Activated CD4-positive, alpha-beta T cell treated with anti-CD3 and anti-CD28 coated beads, Interleukin-2, amount 10 ng/mL, durations not matched to agents 24 days and 14 days (primary cell): ENCODE measurements around the gene CENPB. TPM values are rescaled to one million over a fixed set of nuclear protein-coding genes. Genes with fewer than 3 reads are reported as not detected.
A peak's percentile ranks its signal among the peaks of the same experiment; 100 is the strongest.
"Not testable (repeated sequence)": the region's sequence is repeated elsewhere in the genome, so short reads cannot be mapped to it uniquely, and the experiment has no call there.

Experiments used
- DNase-seq: peaks from one replicate; pipeline ENCODE4 v3.0.0; 2022
- H3K27ac Mint-ChIP-seq: one replicate; pipeline ENCODE4 v1.8.0; 2022; ENCODE audit warnings: mild to moderate bottlenecking, mixed read lengths
- H3K27me3 Mint-ChIP-seq: one replicate; pipeline ENCODE4 v1.8.0; 2022; ENCODE audit warnings: mixed read lengths
- H3K36me3 Mint-ChIP-seq: one replicate; pipeline ENCODE4 v1.8.0; 2022; ENCODE audit warnings: low read depth, mild to moderate bottlenecking, mixed read lengths
- H3K4me1 Mint-ChIP-seq: one replicate; pipeline ENCODE4 v1.8.0; 2021; ENCODE audit warnings: mixed read lengths
- H3K4me3 Mint-ChIP-seq: one replicate; pipeline ENCODE4 v1.8.0; 2022; ENCODE audit warnings: mild to moderate bottlenecking, moderate library complexity, mixed read lengths
- H3K9me3 Mint-ChIP-seq: one replicate; pipeline ENCODE4 v1.8.0; 2021; ENCODE audit warnings: mixed read lengths
- intact Hi-C: fragments of 100-400 bp; cut with micrococcal nuclease; formaldehyde crosslinking; loops from one replicate; pipeline ENCODE4 v1.15.1; 2023
- total RNA-seq: library from RNA; stranded (reverse); gene quantifications from 2 replicates; pipeline ENCODE4 v1.2.3, GENCODE V29; 2022

The CENPB gene
- total RNA-seq, 1 donor from 2014 or later, result 74.4 TPM

DNA sequence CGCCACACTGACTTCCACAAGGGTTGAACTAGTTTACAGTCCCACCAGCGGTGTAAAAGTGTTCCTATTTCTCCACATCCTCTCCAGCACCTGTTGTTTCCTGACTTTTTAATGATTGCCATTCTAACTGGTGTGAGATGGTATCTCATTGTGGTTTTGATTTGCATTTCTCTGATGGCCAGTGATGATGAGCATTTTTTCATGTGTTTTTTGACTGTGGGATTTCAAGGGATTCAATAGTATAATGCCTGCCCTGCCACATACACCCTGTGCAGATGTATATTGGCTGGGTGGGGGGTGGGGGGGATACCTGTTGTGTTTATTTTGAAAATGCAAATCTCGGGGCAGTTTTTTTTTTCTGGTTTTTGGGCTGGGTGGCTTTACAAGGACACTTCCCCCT lies 7.6 kb upstream of the CENPB start:
- H3K27me3 Mint-ChIP-seq, H3K9me3 Mint-ChIP-seq, H3K4me3 Mint-ChIP-seq, DNase-seq, H3K27ac Mint-ChIP-seq, intact Hi-C loops: not testable (repeated sequence)
- H3K36me3 Mint-ChIP-seq, result peaks cover 14% of the 10 kb centered on the region
- H3K4me1 Mint-ChIP-seq, result peaks cover 30% of the 10 kb centered on the region

DNA sequence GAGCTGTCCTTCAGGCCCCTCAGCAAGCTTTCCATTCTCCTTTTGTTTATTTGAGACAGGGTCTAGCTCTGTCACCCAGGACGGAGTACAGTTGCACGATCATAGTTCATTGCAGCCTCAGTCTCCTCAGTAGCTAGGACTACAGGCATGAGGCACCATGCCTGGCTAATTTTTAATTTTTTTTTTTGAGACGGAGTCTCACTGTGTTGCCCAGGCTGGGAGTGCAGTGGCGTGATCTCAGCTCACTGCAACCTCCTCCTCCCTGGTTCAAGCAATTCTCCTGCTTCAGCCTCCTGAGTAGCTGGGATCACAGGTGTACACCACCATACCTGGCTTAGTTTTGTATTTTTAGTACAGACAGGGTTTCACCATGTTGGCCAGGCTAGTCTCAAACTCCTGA lies 2.7 kb upstream of the CENPB start:
- H3K4me3 Mint-ChIP-seq, intact Hi-C loops: not testable (repeated sequence)

DNA sequence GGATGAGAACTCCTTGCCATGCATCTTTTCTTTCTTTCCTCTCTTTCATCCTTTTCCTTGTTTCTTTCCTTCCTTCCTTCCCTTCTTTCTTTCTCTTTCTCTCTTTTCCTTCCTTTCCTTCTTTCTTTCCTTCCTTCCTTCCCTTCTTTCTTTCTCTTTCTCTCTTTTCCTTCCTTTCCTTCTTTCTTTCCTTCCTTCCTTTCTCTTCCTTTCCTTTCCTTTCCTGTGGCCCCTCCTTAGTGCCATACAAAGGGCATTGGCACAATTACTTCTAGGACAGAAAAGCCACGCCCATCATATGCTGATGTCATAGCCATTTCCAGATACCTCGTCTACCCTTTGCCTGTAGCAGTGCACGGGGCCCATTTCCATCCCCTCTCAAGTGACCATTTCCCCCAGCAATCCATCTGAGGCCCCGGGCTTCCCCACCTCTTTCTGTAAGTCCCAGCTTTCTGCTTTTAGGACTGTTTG lies 2.2 kb upstream of the CENPB start:
- DNase-seq, result no peak
- H3K27ac Mint-ChIP-seq, result peak overlapping the region; percentile 58
- H3K27me3 Mint-ChIP-seq, result no peaks in the 10 kb centered on the region
- intact Hi-C loops, result no loop called here
- H3K36me3 Mint-ChIP-seq, result peaks cover 9% of the 10 kb centered on the region
- H3K9me3 Mint-ChIP-seq, result no peaks in the 10 kb centered on the region
- H3K4me3 Mint-ChIP-seq, result no peak overlapping the region
- H3K4me1 Mint-ChIP-seq, result peaks cover 23% of the 10 kb centered on the region

More for the DNA sequence above, 2.7 kb upstream of the CENPB start:
- not testable (repeated sequence) for H3K9me3 Mint-ChIP-seq, H3K36me3 Mint-ChIP-seq, DNase-seq, H3K27ac Mint-ChIP-seq, H3K27me3 Mint-ChIP-seq
- peaks cover 23% of the 10 kb centered on the region for H3K4me1 Mint-ChIP-seq

DNA sequence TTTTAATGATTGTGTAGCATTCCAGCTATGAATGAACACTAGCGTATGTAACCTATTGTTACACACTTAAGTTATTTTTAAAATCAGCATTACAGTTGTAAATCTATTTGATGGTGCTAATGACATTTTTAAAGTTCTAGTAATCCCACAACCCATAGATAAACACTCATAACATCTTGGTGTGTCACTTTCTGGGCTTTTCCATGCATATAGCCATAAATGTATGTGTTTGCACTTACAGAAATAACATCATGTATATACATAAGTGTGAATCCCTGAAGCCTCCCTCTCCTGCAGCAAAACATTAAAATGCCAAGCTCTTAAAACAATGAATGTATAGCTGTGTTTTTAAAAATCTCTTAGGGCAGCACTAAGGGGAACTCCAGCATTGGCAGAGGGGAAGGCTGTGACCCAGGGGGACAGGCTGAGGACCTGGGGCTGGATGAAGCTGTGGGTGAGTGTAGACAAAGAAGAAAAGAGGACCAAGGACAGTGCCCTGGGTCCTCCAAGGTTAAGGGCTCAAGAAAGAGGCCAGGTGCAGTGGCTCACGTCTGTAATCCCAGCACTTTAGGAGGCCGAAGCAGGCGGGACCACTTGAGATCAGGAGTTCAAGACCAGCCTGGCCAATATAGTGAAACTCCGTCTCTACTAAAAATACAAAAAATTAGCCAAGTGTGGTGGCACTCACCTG lies 929 bp upstream of the CENPB start:
- peak overlapping the region; percentile 74 for H3K4me3 Mint-ChIP-seq
- intact Hi-C loops, result loop anchor here (1.0 to 2.0 kb wide), 3 partner anchors 8 to 101 kb away; partner anchors contain the start of gene PANK2
- peak overlapping the region; percentile 45 for H3K27ac Mint-ChIP-seq
- no peak for DNase-seq
- H3K27me3 Mint-ChIP-seq, result no peaks in the 10 kb centered on the region
- H3K36me3 Mint-ChIP-seq, result peaks cover 16% of the 10 kb centered on the region
- no peaks in the 10 kb centered on the region for H3K9me3 Mint-ChIP-seq
- H3K4me1 Mint-ChIP-seq, result peaks cover 32% of the 10 kb centered on the region

DNA sequence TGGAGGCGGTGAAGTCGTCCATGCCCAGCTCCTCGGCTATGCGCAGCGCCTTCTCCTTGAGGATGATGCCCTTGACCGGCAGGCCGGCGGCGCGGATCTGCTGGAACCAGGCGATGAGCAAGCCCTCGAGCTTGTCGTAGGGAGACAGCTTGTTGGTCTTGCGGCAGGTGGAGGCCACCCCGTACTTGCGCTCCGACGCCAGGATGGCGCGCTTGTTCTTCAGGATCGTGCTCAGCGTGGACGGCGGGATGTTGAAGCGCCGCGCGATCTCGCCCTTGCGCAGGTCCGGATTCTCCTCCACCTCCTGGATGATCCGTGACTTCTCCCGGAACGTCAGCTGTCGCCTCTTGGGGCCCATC lies 435 bp downstream of the CENPB start:
- H3K27ac Mint-ChIP-seq, result peak overlapping the region; percentile 79
- H3K4me1 Mint-ChIP-seq, result peaks cover 38% of the 10 kb centered on the region
- DNase-seq, result peak; percentile 83
- peak overlapping the region; percentile 87 for H3K4me3 Mint-ChIP-seq
- H3K36me3 Mint-ChIP-seq, result peaks cover 17% of the 10 kb centered on the region
- H3K27me3 Mint-ChIP-seq, result peaks cover 1% of the 10 kb centered on the region
- intact Hi-C loops, result loop anchor here (1.0 to 2.0 kb wide), 3 partner anchors 34 to 299 kb away; partner anchors contain the start of genes AP5S1 and PANK2
- H3K9me3 Mint-ChIP-seq, result no peaks in the 10 kb centered on the region

DNA sequence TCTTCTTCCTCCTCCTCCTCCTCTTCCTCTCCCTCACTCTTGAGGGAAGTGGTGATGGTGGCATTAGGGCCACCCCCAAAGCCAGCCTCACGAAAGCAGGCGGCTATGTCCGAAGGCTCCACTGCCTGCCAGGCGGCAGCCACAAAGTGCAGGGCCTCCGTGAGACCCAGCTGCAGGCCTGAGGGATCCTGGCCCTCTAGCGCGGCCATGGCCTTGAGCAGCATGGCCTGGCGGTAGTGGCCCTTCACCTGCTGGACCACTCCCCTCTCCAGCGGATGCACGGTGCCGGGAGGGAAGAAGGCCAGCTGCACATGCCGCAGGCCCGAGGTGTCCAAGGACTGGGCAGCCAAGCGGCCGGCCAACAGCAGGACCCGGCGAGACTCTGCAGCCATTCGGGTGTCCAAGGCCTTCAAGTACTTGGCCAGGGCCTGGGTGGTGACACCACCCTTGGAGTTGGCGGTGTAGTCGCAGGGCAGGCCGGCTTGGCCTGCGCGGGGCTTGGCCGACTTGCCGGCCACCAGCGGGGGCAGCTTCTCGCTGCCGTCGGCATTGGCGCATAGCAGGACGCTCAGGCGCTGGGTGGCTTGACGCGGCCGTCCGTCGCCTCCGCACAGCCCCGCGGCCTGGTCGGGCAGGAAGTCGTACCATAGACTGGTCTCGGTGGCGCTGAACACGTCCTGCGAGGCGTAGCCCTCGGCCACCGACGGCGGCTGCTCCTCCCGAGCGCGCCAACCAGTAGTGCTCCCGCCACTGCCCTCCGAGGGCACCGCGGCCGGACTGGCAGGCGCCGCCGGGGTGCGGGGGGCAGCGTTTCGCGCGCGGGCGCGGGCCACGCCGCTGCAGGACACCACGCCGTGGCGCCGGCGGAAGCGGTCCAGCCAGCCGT lies 1.1 kb downstream of the CENPB start:
- peaks cover 6% of the 10 kb centered on the region for H3K27me3 Mint-ChIP-seq
- intact Hi-C loops, result loop anchor here (1.0 to 2.0 kb wide), 3 partner anchors 35 to 300 kb away; partner anchors contain the start of genes AP5S1 and PANK2
- peaks cover 44% of the 10 kb centered on the region for H3K4me1 Mint-ChIP-seq
- H3K27ac Mint-ChIP-seq, result peak overlapping the region; percentile 66
- no peak for DNase-seq
- H3K4me3 Mint-ChIP-seq, result peak overlapping the region; percentile 87
- H3K9me3 Mint-ChIP-seq, result no peaks in the 10 kb centered on the region
- H3K36me3 Mint-ChIP-seq, result peaks cover 17% of the 10 kb centered on the region

DNA sequence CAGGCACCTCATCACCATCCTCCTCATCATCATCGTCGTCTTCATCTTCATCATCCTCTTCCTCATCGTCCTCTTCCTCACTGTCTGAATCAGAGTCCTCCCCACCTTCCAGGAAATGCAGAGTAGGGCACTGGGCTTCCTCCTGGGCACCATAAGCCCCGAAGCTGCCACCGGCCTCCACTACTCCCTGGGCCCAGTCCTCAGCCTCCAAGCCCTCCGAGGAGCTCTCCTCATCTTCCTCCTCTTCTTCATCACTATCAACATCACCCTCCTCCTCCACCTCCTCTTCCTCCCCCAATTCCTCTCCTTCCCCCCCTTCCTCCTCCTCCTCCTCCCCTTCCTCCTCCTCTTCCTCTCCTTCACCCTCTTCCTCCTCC lies 1.7 kb downstream of the CENPB start:
- DNase-seq, result no peak
- Mint-ChIP-seq H3K36me3 (peaks cover 17% of the 10 kb centered on the region), H3K4me1 (peaks cover 46% of the 10 kb centered on the region), H3K27me3 (peaks cover 8% of the 10 kb centered on the region), H3K4me3 (peak overlapping the region; percentile 72), H3K9me3 (no peaks in the 10 kb centered on the region), H3K27ac (peak overlapping the region; percentile 67)
- intact Hi-C loops, result no loop called here

DNA sequence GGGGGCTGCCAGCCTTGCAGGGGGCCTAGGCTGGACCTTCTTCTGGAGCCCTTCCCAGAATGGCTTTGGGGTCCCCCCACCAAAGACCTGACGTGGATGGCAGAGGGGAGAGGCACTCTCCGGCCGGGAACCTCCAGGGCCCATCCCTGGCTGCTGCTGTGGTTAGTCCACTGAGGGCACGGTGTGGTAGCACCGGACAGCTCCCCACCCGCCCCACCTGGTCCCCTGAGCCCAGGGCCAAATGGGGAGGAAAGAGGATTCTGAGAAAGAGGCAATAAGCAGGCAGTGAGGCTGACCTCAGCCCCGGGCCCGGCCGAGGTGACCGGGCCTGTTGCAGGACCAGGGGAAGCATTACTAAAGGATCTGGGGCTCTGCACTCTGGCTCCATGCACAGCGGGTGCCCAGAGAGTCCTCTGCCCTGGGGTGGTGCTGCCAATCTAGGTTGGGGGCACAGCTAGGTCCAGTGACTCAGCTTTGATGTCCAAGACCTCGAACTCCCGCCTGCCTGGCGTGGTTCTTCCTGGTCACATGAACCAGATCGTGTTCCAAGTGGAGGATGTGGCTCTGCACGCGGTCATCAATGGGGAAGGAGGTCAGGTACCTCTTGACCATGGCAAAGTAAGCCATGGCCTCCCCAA lies 2.2 kb downstream of the CENPB start:
- peaks cover 17% of the 10 kb centered on the region for H3K36me3 Mint-ChIP-seq
- no peak overlapping the region for H3K27ac Mint-ChIP-seq
- no peak for DNase-seq
- peak overlapping the region; percentile 72 for H3K4me3 Mint-ChIP-seq
- H3K4me1 Mint-ChIP-seq, result peaks cover 46% of the 10 kb centered on the region
- H3K9me3 Mint-ChIP-seq, result no peaks in the 10 kb centered on the region
- intact Hi-C loops, result no loop called here
- H3K27me3 Mint-ChIP-seq, result peaks cover 13% of the 10 kb centered on the region

DNA sequence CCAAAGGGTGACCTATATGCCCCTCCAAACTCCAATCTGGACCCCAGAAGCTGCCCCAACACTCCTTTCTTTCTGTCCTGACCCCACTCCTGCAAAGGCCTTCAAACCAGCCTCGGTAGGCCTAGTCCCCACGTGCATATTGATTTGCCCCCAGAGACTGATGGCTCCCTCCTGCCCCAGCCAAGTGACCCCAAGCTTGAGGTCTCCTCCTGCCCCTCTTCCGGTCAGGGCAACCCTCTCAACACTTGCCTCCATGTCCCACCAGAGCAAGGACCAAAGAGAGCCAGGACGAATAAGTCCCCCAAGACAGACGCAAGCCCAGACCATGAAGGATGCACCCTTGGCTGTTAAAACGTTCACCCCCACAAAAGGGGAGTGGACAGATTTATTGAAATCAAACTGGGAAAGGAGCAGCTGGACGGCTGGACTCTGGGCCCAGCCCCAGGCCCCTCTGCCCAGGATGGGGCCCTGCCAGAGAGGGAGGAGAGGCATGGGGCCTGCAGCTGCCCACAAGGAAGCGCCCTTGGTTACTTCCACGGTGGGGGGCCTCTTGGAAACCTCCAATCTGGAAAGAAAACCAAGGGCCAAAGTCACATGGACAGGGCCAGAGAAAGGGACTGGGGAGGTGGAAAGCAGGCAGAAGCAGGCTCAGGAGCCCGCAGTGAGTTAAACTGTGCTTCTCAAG lies 2.9 kb downstream of the CENPB start:
- H3K4me3 Mint-ChIP-seq, result peak overlapping the region; percentile 36
- H3K27ac Mint-ChIP-seq, result peak overlapping the region; percentile 37
- H3K4me1 Mint-ChIP-seq, result peaks cover 42% of the 10 kb centered on the region

DNA sequence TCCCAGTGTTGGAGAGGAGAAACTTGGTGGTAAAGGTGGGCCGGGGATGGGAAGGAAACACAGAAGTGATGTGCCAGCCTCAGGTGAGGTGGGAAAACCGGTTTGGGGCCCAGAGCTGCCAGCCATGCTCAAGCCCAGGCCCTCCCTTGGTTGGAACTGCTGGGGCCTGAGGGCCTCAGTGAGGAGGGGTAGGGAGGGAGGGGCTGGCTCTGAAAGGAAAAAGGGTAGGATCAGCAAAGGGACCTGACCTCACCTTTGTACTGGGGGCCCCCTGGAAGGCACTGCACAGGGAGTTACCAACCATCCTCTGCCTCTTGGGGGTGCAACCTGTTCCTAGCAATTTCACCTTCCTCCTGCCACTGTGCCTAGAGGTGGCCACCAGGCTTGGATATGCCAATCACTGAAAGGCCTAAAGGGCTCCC lies 3.5 kb downstream of the CENPB start:
- Mint-ChIP-seq H3K4me3 (peak overlapping the region; percentile 36), H3K4me1 (peaks cover 40% of the 10 kb centered on the region), H3K27ac (no peak overlapping the region), H3K27me3 (peaks cover 21% of the 10 kb centered on the region), H3K9me3 (no peaks in the 10 kb centered on the region), H3K36me3 (peaks cover 17% of the 10 kb centered on the region)
- intact Hi-C loops, result no loop called here
- no peak for DNase-seq

More for the DNA sequence above, 2.9 kb downstream of the CENPB start:
- Mint-ChIP-seq H3K36me3 (peaks cover 17% of the 10 kb centered on the region), H3K27me3 (peaks cover 19% of the 10 kb centered on the region), H3K9me3 (no peaks in the 10 kb centered on the region)
- no peak for DNase-seq
- intact Hi-C loops, result no loop called here

DNA sequence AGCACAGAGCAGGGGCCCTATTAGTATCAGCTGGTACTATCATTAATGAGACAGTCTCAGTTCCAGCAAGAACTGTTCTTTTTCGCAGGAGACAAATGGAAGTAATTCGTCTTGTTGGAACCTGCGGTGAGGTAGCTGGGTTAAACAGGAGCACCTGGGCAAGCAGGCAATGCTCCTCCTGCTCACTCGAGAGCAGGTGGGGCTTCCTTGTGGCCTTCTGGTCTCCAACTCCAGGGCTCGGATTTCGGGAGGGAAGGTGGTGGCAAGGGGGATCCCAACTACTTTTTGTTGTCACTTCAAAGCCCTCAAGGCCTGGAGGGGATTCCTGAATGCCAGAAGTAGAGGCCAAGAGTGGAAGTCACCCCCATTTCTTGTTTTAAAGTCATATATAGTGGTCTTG lies 3.9 kb downstream of the CENPB start:
- Mint-ChIP-seq H3K36me3 (peaks cover 17% of the 10 kb centered on the region), H3K9me3 (no peaks in the 10 kb centered on the region), H3K27ac (no peak overlapping the region), H3K4me3 (no peak overlapping the region), H3K4me1 (peaks cover 39% of the 10 kb centered on the region), H3K27me3 (peaks cover 21% of the 10 kb centered on the region)
- no peak for DNase-seq
- intact Hi-C loops, result no loop called here

DNA sequence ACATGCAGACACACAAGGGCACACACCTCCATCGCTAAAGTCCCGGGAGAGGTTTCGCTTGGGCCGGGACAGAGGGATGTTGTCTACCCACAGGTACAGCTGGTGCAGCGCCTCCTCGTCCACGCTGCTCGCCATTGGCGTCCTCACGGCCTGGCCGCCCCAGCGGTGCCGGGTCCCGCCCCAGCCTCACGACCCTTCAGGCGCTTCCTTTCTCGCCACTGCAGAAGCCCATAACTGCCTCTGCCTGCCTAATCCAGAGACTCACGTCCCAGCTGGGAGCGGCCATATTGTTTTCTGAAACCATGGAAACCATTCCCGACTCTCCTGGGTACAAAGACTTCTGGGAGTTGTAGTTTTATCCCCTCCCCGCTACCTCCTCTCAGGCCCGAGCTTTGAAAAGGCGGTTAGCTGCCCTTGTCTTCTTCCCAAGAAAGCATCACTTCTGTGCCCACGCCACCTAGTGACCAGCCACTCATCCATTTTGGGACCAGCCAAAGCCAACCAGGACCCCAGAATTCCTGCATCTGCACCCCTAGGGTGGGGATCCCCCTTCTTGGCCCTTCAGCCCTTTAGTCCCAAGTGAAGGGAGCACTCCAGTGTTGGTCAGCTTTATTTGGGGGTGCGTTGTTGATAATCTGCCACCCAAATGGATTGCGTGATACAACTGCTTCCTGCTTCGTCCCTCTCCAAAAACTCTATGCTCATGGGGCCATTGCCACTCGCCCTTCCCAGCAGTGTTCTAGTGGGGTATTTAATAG lies 5.2 kb downstream of the CENPB start, which contains the start of gene SPEF1:
Gene SPEF1 (minus strand): TSS at position 296 of the 758 bp plus-strand sequence. CDS start 161 bp downstream, at position 135.
- Mint-ChIP-seq H3K36me3 (peaks cover 17% of the 10 kb centered on the region), H3K27me3 (peaks cover 22% of the 10 kb centered on the region), H3K27ac (no peak within 1 kb of the TSS), H3K4me3 (peak within 1 kb of the TSS; percentile 76), H3K4me1 (peaks cover 42% of the 10 kb centered on the region), H3K9me3 (no peaks in the 10 kb centered on the region)
- intact Hi-C loops, result loop anchor here (1.0 kb wide), 1 partner anchor 13 kb away; no protein-coding TSS in a partner anchor
- peak; percentile 84 for DNase-seq
